GM18498 (cell line): ENCODE data around the gene RPL5.
"Not testable (repeated sequence)": the region's sequence is repeated elsewhere in the genome, so short reads cannot be mapped to it uniquely, and the experiment has no call there.

Source experiments
- ATAC-seq: cut with Tn5 transposase; IDR thresholded peaks from one replicate; pipeline ENCODE4 v1.9.1; 2021; ENCODE audit warnings: mild to moderate bottlenecking, moderate library complexity; ENCODE audit not compliant: unreplicated experiment

The RPL5 gene

GRCh38 chr1:92831762-92832536 lies at the start of gene RPL5:
TSS of gene RPL5 (plus strand) at chr1:92832040. CDS start at chr1:92832115, 75 bp downstream.
- peak; percentile 92 for ATAC-seq

- ATAC-seq, result not testable (repeated sequence)
Measured at GRCh38 chr1:92783550-92783949, 48.3 kb upstream of the RPL5 start.

GRCh38 chr1:92784021-92784638 lies 47.7 kb upstream of the RPL5 start:
- ATAC-seq, result peak; percentile 3

- peak; percentile 96 for ATAC-seq
Measured at GRCh38 chr1:92784639-92785500, 47.0 kb upstream of the RPL5 start, which contains the start of gene EVI5. TSS of gene EVI5 (minus strand) at chr1:92785108. CDS start at chr1:92736546, 48,562 bp downstream.

- ATAC-seq, result no peak
Measured at GRCh38 chr1:92786111-92786901, 45.5 kb upstream of the RPL5 start.

GRCh38 chr1:92790081-92790480 lies 41.8 kb upstream of the RPL5 start:
- ATAC-seq, result no peak

- ATAC-seq, result no peak
Measured at GRCh38 chr1:92790867-92791266, 41.0 kb upstream of the RPL5 start.

GRCh38 chr1:92791487-92792066 lies 40.3 kb upstream of the RPL5 start:
- ATAC-seq, result no peak

- no peak for ATAC-seq
Measured at GRCh38 chr1:92792340-92792782, 39.5 kb upstream of the RPL5 start.

GRCh38 chr1:92795166-92795565 lies 36.7 kb upstream of the RPL5 start:
- ATAC-seq, result no peak

- ATAC-seq, result no peak
Measured at GRCh38 chr1:92797297-92797696, 34.5 kb upstream of the RPL5 start.

- ATAC-seq, result no peak
Measured at GRCh38 chr1:92797961-92798360, 33.9 kb upstream of the RPL5 start.

- no peak for ATAC-seq
Measured at GRCh38 chr1:92803140-92803887, 28.5 kb upstream of the RPL5 start.

- no peak for ATAC-seq
Measured at GRCh38 chr1:92804721-92805201, 27.1 kb upstream of the RPL5 start.

GRCh38 chr1:92805216-92805615 lies 26.6 kb upstream of the RPL5 start:
- ATAC-seq, result no peak

- no peak for ATAC-seq
Measured at GRCh38 chr1:92808381-92808780, 23.5 kb upstream of the RPL5 start.

GRCh38 chr1:92816732-92817131 lies 15.1 kb upstream of the RPL5 start:
- no peak for ATAC-seq

GRCh38 chr1:92817137-92817697 lies 14.6 kb upstream of the RPL5 start:
- no peak for ATAC-seq
